ENCODE data around the gene CCDC150. TPM values are rescaled to one million over a fixed set of nuclear protein-coding genes. Genes with fewer than 3 reads are reported as not detected.

The CCDC150 gene
- total and polyA plus RNA-seq, 2 of the 8 experiments (the other 6 are each of a cell fraction or from before 2014, with no cell fraction given) = 8.3 to 31.9 TPM

- Histone ChIP-seq H3K4ac (replicated peaks; ENCODE audit: insufficient read length, low read depth, low read length) (no peak overlapping the region), H3K23me2 (ENCODE audit: low read depth, low read length) (no peaks in the 10 kb centered on the region), H2BK20ac (ENCODE audit: low read length) (no peak overlapping the region), H3K4me3 (ENCODE audit: extremely low read depth in 1 of 4, insufficient read depth in 2 of 4, low read depth in 3 of 4, low read length in 4 of 4) (no peak overlapping the region), H3K4me2 (ENCODE audit: insufficient read depth in 1 of 2, low read depth in 2 of 2, low read length in 2 of 2) (no peak overlapping the region), H3K4me1 (replicated peaks in 1 of 4; ENCODE audit: control insufficient read depth in 3 of 4, insufficient read depth in 4 of 4, low read length in 3 of 4) (no peaks in the 10 kb centered on the region), H3K14ac (ENCODE audit: insufficient read length) (no peak overlapping the region), H3K27ac (ENCODE audit: low read depth, low read length) (no peak overlapping the region), H2AFZ (ENCODE audit: low read length) (peak overlapping the region; percentile 39; the same call in 1 of the 2 replicates), H4K8ac (ENCODE audit: extremely low read depth, insufficient read depth, low read length) (no peak overlapping the region), H3K79me2 (ENCODE audit: control insufficient read depth in 1 of 2, insufficient read depth in 2 of 2, low read length in 2 of 2) (no peaks in the 10 kb centered on the region), H4K20me1 (replicated peaks in 1 of 2; ENCODE audit: control insufficient read depth in 1 of 2, insufficient read depth in 2 of 2, low read length in 2 of 2) (no peaks in the 10 kb centered on the region), H3K79me1 (ENCODE audit: low read depth, low read length) (no peaks in the 10 kb centered on the region), H4K5ac (ENCODE audit: insufficient read length, low read depth, low read length) (no peak overlapping the region), H3K36me3 (ENCODE audit: control insufficient read depth in 2 of 4, insufficient read depth in 4 of 4, low read length in 3 of 4) (no peaks in the 10 kb centered on the region), H4K91ac (replicated peaks; ENCODE audit: insufficient read length, low read length) (no peak overlapping the region), H3K56ac (replicated peaks; ENCODE audit: insufficient read length, low read depth, low read length) (no peak overlapping the region), H3K18ac (ENCODE audit: extremely low read depth, low read length) (no peak overlapping the region), H3K9me3 (ENCODE audit: insufficient read depth in 2 of 2, low read depth in 1 of 2, low read length in 1 of 2) (no peaks in the 10 kb centered on the region), H2BK12ac (ENCODE audit: low read depth, low read length) (no peak overlapping the region), H3K23ac (ENCODE audit: insufficient read length) (no peak overlapping the region), H2BK15ac (ENCODE audit: low read length) (no peak overlapping the region), H2AK5ac (ENCODE audit: low read depth, low read length) (no peak overlapping the region), H2BK5ac (ENCODE audit: low read depth, low read length) (no peak overlapping the region), H2BK120ac (replicated peaks; ENCODE audit: low read depth, low read length) (no peak overlapping the region), H3K9ac (replicated peaks in 1 of 4; ENCODE audit: extremely low read depth in 1 of 4, low read depth in 3 of 4, low read length in 3 of 4) (no peak overlapping the region), H3K27me3 (replicated peaks in 1 of 4; ENCODE audit: control insufficient read depth in 3 of 4, extremely low read depth in 1 of 4, insufficient read depth in 3 of 4, low read length in 3 of 4) (no peaks in the 10 kb centered on the region)
- no peak for FAIRE-seq
- ChIA-PET POLR2A (ENCODE audit: partially characterized antibody) (no interaction called here), CTCF (ENCODE audit: partially characterized antibody) (interaction anchor here (1.5 kb wide), 1 partner anchor 22 kb away, joined by 3 read pairs; no protein-coding TSS in a partner anchor)
- 91% methylated on average over 4 of the region's 4 CpGs; no CpG with 5 or more reads in 1 of the 2 experiments for WGBS, 2 experiments (ENCODE audit: extremely low coverage in 1 of 2, insufficient coverage in 1 of 2, insufficient read length in 1 of 2, insufficient replicate concordance in 2 of 2, low coverage in 1 of 2, low lambda C conversion rate in 2 of 2, missing lambda C conversion rate in 1 of 2)
- DNase-seq (ENCODE audit: low read depth in 1 of 2, low spot score in 2 of 2) = no peak
- no peak for TF ChIP-seq NRF1 (IDR thresholded peaks at IDR 0.05; ENCODE audit: low read depth, low read length)
- no peak for TF ChIP-seq CREB1 (IDR thresholded peaks at IDR 0.05)
- TF ChIP-seq MAFK (IDR thresholded peaks at IDR 0.05; ENCODE audit: low read depth, low read length) = no peak
- no peak for TF ChIP-seq MAX (IDR thresholded peaks at IDR 0.05)
- no peak for TF ChIP-seq RBBP5 (IDR thresholded peaks at IDR 0.05; ENCODE audit: borderline replicate concordance, low read depth, low read length)
- no peak for TF ChIP-seq ASH2L (IDR thresholded peaks at IDR 0.05; ENCODE audit: low read length)
- no peak for TF ChIP-seq GABPA (IDR thresholded peaks at IDR 0.05; ENCODE audit: borderline replicate concordance, insufficient read depth, low read length)
- TF ChIP-seq SIRT6 (IDR thresholded peaks at IDR 0.05; ENCODE audit: low read length) = no peak
- no peak for TF ChIP-seq ZNF274 (IDR thresholded peaks at IDR 0.05; ENCODE audit: borderline replicate concordance, extremely low read depth, low read length)
- no peak for TF ChIP-seq SP2 (IDR thresholded peaks at IDR 0.05; ENCODE audit: low read length)
- no peak for TF ChIP-seq RFX5 (IDR thresholded peaks at IDR 0.05; ENCODE audit: borderline replicate concordance, low read depth, low read length)
These were observed 20.9 kb upstream of the CCDC150 start for GRCh38 chr2:196618661-196619060.
